Upper lobe of left lung (tissue), 4 donors: Measurements from ENCODE around the gene TRIP11.

Experiments
- EP300 ChIP-seq, 4 donors: sonication (generic); formaldehyde crosslinking; IDR thresholded peaks; one replicate each; pipeline ENCODE4 v1.5.1; 2017; ENCODE audit warnings: antibody characterized with exemption in 4 of 4, control low read depth in 2 of 4
- TF ChIP-seq, protein P1 (sequence below), 6 experiments: fragments of 450-650 bp in 4 of 6; fragments of 200-600 bp in 2 of 6; sonication (generic) in 2 of 6; IDR thresholded peaks; one replicate each; pipeline ENCODE4 v1.5.1; 2016 to 2019; ENCODE audit warnings: antibody characterized with exemption in 6 of 6

DNA sequence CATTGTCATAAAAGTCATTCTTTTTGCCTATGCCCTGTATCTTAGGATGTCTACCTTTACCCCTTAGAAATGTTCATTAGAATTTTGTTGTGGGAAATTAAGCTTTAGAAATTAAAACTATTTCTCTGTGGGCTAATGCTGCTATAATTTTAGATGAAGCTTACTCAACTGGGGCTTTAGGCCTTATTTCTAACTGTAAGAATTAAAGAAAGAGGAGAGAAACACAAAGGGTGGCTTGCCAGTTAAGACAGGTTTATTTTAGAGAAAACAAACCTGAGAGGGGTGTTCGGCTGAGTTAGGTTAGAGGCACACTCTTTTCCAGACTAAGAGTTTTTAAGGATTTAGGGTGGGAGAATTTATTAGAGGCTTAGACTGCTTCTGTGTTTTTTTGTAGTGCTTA lies 6.4 kb downstream of the TRIP11 start:
- TF ChIP-seq, protein P1, sequence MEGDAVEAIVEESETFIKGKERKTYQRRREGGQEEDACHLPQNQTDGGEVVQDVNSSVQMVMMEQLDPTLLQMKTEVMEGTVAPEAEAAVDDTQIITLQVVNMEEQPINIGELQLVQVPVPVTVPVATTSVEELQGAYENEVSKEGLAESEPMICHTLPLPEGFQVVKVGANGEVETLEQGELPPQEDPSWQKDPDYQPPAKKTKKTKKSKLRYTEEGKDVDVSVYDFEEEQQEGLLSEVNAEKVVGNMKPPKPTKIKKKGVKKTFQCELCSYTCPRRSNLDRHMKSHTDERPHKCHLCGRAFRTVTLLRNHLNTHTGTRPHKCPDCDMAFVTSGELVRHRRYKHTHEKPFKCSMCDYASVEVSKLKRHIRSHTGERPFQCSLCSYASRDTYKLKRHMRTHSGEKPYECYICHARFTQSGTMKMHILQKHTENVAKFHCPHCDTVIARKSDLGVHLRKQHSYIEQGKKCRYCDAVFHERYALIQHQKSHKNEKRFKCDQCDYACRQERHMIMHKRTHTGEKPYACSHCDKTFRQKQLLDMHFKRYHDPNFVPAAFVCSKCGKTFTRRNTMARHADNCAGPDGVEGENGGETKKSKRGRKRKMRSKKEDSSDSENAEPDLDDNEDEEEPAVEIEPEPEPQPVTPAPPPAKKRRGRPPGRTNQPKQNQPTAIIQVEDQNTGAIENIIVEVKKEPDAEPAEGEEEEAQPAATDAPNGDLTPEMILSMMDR (IDR thresholded peaks at IDR 0.05): no peak
- no peak for TF ChIP-seq EP300 (IDR thresholded peaks at IDR 0.05)
